Measurements from ENCODE around the gene BIRC7.

The BIRC7 gene

DNA sequence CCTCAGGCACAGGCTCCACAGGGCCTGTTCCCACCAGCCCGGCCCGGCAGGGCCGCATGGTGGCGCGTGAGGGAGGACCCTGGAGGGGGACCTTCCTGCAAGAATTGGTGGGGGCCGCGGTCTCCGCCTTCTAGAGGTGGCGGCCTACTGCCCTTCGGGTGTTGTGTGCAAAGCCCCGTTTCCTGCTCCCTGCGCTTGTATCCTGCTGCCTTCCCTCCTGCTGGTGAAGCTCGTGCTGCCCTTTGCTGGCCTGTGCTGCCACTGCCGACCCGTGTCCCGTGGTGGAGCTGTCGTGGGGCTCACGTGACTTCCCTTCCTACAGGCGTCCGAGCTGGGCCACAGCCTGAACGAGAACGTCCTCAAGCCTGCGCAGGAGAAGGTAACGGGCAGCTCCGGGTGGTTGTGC, 48.8 kb downstream of the BIRC7 start:
- no peak for DNase-seq

DNA sequence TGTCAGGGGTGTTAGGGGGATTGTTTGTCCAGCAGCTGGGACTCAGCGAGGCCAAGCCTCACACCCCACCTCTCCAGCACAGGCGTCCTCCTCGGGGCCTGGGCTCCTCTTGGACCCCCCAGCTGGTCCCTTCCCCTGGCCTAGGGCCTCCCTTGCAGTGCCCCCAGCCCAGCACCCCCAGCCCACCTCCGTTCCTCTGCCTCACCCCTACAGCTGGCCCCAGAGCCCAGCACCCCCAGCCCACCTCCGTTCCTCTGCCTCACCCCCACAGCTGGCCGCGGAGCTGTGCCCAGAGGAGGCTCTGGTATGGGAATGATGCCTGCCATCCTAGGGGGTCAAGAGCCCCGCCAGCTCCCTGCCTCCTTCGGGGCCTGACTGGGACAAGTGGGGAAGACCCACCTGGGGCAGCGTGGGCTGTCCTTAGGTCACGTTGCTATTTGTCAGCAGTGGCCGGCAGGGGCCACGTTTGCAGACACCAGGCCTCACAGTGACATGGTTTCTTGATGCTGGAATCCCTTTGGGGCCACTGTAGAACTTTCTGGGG, 49.3 kb downstream of the BIRC7 start:
- no peak for DNase-seq

DNA sequence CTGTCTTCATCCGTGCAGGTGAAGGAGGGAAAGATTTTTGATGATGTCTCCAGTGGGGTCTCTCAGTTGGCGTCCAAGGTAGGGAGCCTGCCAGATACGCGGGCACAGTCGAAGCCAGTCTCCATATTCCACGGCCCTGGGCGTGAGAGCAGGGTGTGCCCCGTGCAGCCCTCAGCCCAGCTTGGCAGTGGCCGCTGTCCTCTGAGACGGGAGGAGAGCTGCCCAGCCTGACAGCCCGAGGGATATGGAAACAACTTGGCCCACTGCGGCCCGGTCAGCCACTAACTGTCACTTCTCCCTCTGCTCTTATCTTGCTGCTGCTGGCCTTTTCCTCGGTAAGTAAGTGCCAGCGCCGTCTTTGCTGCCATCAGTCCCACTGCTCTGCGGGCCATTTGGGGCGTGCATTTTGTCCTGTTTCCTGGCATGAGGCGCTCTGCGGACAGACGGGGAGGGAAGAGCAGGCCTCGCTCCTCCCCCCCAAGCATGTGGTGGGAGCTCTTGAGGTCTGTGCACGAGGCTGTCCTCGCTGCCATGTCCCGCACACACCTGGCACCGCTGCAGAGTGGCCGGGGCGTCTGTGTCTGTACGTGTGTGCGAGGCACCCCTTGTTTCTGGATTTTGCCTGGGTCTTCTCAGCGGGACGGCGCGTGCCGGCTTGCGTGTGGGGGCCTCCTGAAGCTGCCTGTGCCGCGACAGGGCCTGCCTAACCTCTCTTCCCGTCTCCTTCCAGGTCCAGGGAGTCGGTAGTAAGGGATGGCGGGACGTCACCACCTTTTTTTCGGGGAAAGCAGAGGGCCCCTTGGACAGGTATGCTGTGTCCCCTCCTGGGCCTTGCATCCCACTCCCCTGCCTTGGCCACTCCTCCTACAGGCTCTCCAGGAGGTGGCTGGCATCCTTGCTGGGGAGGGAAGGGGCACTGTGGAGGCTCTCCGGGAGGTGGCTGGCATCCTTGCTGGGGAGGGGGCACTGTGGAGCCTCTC, 50.2 kb downstream of the BIRC7 start:
- DNase-seq, result no peak

DNA sequence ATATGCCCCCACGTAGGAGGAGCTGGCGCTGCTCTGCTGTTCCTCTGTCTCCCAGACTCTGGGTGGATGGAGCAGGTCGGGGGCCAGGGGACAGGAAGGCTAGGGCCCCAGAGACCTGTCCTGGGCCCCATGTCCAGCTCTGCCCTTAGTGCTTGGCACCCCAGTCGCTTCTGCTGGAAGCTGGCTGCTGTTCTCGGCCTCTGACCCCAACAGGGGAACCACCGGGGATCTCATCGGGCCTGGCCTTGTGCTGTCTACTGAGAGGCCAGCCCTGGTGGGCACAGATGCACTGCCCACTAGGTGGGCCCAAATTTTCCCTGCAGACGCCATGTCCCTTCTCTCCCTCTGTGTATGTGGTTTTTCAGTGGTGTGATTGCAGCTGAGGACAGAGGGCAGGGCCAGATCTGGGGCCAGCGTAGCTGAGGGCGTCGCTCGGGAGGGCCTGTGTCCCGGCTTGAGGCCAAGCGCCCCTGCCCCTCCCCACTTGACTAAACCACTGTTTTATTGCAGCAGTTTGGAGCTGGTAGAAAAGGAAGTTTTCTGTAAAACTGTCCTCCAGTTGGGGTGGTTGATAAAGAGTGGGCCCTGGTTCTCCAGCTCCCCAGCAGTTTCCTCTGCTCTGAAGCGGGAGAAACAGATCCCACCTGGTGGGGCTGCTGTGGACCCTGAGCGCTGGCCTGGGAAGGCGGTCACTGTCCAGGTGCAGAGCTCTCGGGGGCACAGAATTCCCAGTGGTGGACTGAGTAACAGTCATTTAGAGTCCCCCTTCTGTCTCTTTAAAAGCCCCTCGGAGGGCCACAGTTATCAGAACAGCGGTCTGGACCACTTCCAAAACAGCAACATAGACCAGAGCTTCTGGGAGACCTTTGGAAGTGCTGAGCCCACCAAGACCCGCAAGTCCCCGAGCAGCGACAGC, 51.3 kb downstream of the BIRC7 start:
- DNase-seq, result no peak

DNA sequence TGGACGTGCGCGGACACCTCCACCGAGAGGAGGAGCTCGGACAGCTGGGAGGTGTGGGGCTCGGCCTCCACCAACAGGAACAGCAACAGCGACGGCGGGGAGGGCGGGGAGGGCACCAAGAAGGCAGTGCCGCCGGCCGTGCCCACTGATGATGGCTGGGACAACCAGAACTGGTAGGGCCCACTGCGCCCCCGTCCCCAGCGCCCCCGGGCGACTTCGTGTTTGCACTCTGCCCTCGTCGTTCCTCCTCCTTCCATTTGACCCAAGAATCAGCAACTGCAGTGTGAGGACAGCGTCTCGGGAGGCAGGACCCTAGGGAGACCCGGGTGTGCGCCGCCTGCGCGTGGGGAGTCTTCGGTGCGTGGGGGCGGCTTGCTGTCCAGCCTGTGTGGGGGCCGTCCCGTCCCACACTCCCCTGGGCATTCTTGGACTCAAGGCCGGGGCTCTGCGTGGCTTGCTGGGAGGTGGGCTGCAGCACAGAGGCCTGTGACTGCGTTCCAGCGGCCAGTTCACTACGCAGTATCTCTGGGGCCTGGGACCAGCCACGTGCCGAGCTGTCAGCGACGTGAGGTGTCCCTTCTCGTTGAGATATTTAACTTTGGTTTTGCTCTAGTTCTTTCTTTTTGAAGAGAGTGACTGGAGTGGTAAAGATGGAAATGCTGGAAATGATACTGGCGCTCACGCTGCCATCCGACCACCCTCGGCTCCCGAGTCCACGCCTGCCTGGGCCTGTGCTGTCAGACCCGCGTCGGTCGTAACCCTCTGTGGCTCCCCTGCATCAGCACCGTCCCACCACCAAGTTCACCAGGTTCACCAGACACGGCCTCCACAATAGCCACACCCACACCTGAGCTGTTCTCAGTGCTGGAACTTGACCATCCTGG, 52.2 kb downstream of the BIRC7 start:
- DNase-seq, result no peak

DNA sequence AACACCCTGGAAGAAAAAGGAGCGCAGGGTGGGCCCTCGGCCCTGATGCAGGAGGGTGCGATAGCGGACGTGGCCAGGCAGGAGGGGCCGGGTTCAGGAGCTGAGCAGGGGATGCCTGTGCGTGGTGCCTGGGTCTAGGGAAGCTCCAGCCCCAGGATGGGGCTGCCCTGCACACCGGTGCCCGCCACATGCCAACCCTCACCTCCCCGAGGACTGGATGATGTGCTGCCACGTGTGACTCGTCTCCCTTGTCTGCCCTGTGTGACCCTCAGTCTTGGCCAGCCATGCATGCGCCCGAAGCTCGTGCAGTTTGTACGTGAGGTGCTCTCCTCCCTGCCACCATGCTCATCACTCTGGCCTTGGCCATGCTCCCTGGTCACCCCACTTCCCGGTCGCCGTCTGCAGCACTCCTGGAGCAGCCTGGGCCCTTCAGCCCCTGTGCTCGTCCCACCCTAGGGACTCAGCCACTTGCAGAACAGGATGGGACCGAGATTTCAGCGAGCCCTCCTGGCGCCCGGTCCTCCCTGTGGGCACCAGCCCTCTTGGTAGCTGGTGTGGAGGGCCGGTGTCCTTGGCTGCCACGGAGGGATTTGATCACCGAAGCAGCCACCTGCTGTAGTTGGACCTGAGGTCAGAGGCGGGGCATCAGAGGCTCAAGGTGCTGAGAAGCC, 53.0 kb downstream of the BIRC7 start:
- DNase-seq, result no peak

DNA sequence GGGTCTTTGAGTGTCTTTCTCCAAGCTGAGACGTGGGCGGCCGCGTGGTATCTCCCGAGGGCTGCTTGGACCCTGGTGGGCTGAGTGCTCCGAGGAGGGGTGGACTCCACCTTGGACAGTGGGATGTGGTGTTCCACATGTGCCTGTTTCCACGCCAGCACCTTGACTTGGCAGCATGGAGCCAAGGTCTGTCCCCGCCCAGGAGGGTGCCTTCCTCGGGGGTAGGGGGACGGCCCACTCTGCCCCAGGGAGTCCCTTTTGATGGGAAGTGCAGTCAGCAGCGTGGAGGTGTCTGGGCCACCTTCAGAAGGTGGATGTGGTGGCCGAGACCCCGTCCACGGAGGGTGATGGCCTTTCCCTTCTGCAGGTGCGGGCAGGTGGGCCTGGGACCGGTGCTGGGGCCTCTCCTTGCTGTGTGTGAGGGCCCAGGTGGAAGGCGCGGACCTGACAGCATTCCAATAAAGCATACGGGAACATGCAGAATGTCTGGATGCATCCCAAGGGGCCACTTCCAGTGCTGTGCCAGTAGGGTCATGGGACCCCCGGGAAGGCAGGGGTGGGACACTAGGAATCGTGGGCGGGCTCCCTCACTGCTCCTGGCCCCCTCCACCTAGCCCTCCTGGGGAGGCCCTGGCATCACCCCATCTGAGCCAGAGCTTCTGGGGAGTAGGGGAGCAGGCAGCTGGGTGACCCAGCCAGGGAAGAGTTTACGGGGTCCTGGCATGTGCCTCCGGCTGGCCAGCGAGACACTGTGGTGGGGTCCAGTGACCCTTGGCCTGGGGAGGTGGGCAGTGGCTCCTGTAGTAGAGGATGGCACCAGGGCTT, 53.8 kb downstream of the BIRC7 start:
- no peak for DNase-seq

Measured in T1000 (cell line).